B cell (primary cell): ENCODE data around the gene FKBP14. TPM values are rescaled to one million over a fixed set of nuclear protein-coding genes. Genes with fewer than 3 reads are reported as not detected.

ENCODE experiments used
- ATAC-seq: fragments of 200-7000 bp; cut with Tn5 transposase; one replicate; pipeline ENCODE4 v1.10.0; 2021; ENCODE audit warnings: low read depth, mild to moderate bottlenecking, moderate number of reproducible peaks, moderate library complexity
- CTCF ChIA-PET: fragments of 350-600 bp; sonication (Branson Sonifier 250); formaldehyde crosslinking; loops from one replicate; lab custom pipeline; 2021; ENCODE audit warnings: antibody characterized with exemption, inconsistent platforms; lab: Charles Lee
- POLR2A ChIA-PET: fragments of 350-600 bp; sonication (Branson Sonifier 250); formaldehyde crosslinking; loops from one replicate; lab custom pipeline; 2021; ENCODE audit warnings: antibody characterized with exemption; lab: Charles Lee
- DNase-seq: peaks from one replicate; pipeline ENCODE4 v3.0.0; 2013
- H2AFZ ChIP-seq: 2 replicates; pipeline ENCODE4 v1.6.1; 2012; ENCODE audit warnings: mild to moderate bottlenecking, low read depth, low read length; ENCODE audit not compliant: insufficient read depth, poor library complexity, severe bottlenecking
- H3K27ac ChIP-seq, 2 donors: 1 replicate in 1 of 2; 2 replicates in 1 of 2; pipeline ENCODE4 v1.5.1; 2012 to 2013; ENCODE audit warnings: low read length in 2 of 2, mild to moderate bottlenecking in 2 of 2, moderate library complexity in 1 of 2
- H3K27me3 ChIP-seq, 4 experiments: fragments of 200-600 bp in 1 of 4; sonication (generic) in 1 of 4; replicated peaks in 1 of 4; 1 replicate in 2 of 4; 2 replicates in 2 of 4; pipeline versions ENCODE4 v1.6.1 to v1.7.0; 2013 to 2016; ENCODE audit warnings: low read length in 3 of 4, mild to moderate bottlenecking in 2 of 4, mixed read lengths in 1 of 4, moderate library complexity in 1 of 4; ENCODE audit not compliant: insufficient read depth in 4 of 4, control insufficient read depth in 3 of 4; ENCODE audit errors: control extremely low read depth in 1 of 4
- H3K36me3 ChIP-seq, 2 experiments: replicated peaks in 1 of 2; 1 replicate in 1 of 2; 2 replicates in 1 of 2; pipeline versions ENCODE4 v1.6.1 to v1.7.1; 2013; ENCODE audit warnings: low read length in 1 of 2; ENCODE audit not compliant: insufficient read depth in 2 of 2, control insufficient read depth in 1 of 2; ENCODE audit errors: control extremely low read depth in 1 of 2, extremely low read depth in 1 of 2
- H3K4me1 ChIP-seq, 2 donors: fragments of 200-600 bp in 1 of 2; sonication (generic) in 1 of 2; 1 replicate in 1 of 2; 2 replicates in 1 of 2; pipeline versions ENCODE4 v1.5.1 to v1.6.1; 2013 to 2017; ENCODE audit warnings: low read length in 2 of 2; ENCODE audit not compliant: control insufficient read depth in 2 of 2, insufficient read depth in 2 of 2
- H3K4me2 ChIP-seq: replicated peaks from 2 replicates; pipeline ENCODE3; 2012; ENCODE audit warnings: mild to moderate bottlenecking, low read depth, low read length; ENCODE audit not compliant: poor library complexity, severe bottlenecking
- H3K4me3 ChIP-seq, 5 experiments: fragments of 200-600 bp in 1 of 5; sonication (generic) in 1 of 5; 1 replicate in 3 of 5; 2 replicates in 2 of 5; pipeline versions ENCODE4 v1.5.1 to v1.7.0; 2011 to 2016; ENCODE audit warnings: low read length in 4 of 5, mild to moderate bottlenecking in 4 of 5, low read depth in 2 of 5, control low read depth in 1 of 5, moderate library complexity in 1 of 5; ENCODE audit not compliant: insufficient read depth in 1 of 5; ENCODE audit errors: control extremely low read depth in 1 of 5, extremely low read depth in 1 of 5
- H3K79me2 ChIP-seq: fragments of 200-600 bp; sonication (generic); one replicate; pipeline ENCODE4 v1.6.0; 2016; ENCODE audit warnings: low read length; ENCODE audit not compliant: control insufficient read depth, insufficient read depth
- H3K9ac ChIP-seq: fragments of 200-600 bp; sonication (generic); 2 replicates; pipeline ENCODE4 v1.6.1; 2017; ENCODE audit warnings: mild to moderate bottlenecking, low read length, moderate library complexity
- H3K9me3 ChIP-seq, 3 donors: one replicate each; pipeline versions ENCODE4 v1.6.1 to v1.7.1; 2013; ENCODE audit warnings: low read length in 2 of 3; ENCODE audit not compliant: control insufficient read depth in 2 of 3, insufficient read depth in 1 of 3; ENCODE audit errors: control extremely low read depth in 1 of 3
- H4K20me1 ChIP-seq: 2 replicates; pipeline ENCODE4 v1.6.0; 2012; ENCODE audit warnings: mild to moderate bottlenecking, low read length; ENCODE audit not compliant: insufficient read depth, control insufficient read depth, poor library complexity, severe bottlenecking
- H3K27ac Mint-ChIP-seq: one replicate; pipeline ENCODE4 v1.8.0; 2021; ENCODE audit warnings: mixed read lengths
- H3K27me3 Mint-ChIP-seq: one replicate; pipeline ENCODE4 v1.8.0; 2021; ENCODE audit warnings: mixed read lengths
- H3K4me1 Mint-ChIP-seq: one replicate; pipeline ENCODE4 v1.8.0; 2021; ENCODE audit warnings: mixed read lengths
- H3K4me3 Mint-ChIP-seq: one replicate; pipeline ENCODE4 v1.8.0; 2021; ENCODE audit warnings: mixed read lengths
- H3K9me3 Mint-ChIP-seq: one replicate; pipeline ENCODE4 v1.8.0; 2022; ENCODE audit warnings: mixed read lengths; ENCODE audit not compliant: insufficient read depth
- CTCF ChIP-seq: fragments of 200-600 bp; IDR thresholded peaks from one replicate; pipeline ENCODE4 v1.8.0; 2022; ENCODE audit warnings: antibody characterized with exemption, mild to moderate bottlenecking
- EZH2 ChIP-seq: IDR thresholded peaks from 2 replicates; pipeline ENCODE4 v1.6.1; 2012; ENCODE audit warnings: borderline replicate concordance, low read depth, mild to moderate bottlenecking, moderate library complexity, low read length; ENCODE audit not compliant: insufficient read depth, poor library complexity, severe bottlenecking
- WGBS: methylation state at CpG from one replicate; pipeline ENCODE4 v1.1.5; 2013; ENCODE audit warnings: missing lambda C conversion rate; ENCODE audit not compliant: insufficient coverage; 5-methylcytosine and 5-hydroxymethylcytosine counted together
- intact Hi-C: fragments of 100-400 bp; cut with micrococcal nuclease; formaldehyde crosslinking; loops from one replicate; pipeline ENCODE4 v1.10.0; 2022
- polyA plus RNA-seq: library from polyadenylated mRNA; depleted of rRNA; stranded (reverse); fragments of >200 nt; gene quantifications from 2 replicates; pipeline ENCODE4 v1.2.3, GENCODE V29; 2012
- total RNA-seq, 2 donors: library from RNA; stranded (reverse); fragments of 120-200 nt in 1 of 2; gene quantifications; 1 replicate in 1 of 2; 2 replicates in 1 of 2; pipeline versions ENCODE4 v1.2.3 to v1.2.4, GENCODE V29; 2013 to 2022

Gene FKBP14
- total and polyA plus RNA-seq, 2 donors (not counting 1 experiment from before 2014, with no cell fraction given) = 2.8 to 4.2 TPM

GRCh38 chr7:30022991-30023390 lies 3.5 kb downstream of the FKBP14 start:
- Histone ChIP-seq H3K27ac (no peak overlapping the region), H3K36me3 (peaks cover 0 to 2% of the 10 kb centered on the region in 2 experiments), H3K4me1 (peaks cover 14 to 17% of the 10 kb centered on the region in 2 donors), H3K9ac (no peak overlapping the region), H3K27me3 (no peaks in the 10 kb centered on the region), H3K4me3 (no peak overlapping the region), H3K79me2 (peaks cover 6% of the 10 kb centered on the region), H2AFZ (no peak overlapping the region), H3K4me2 (no peak overlapping the region), H4K20me1 (no peaks in the 10 kb centered on the region), H3K9me3 (no peaks in the 10 kb centered on the region)
- ChIA-PET POLR2A (no interaction called here), CTCF (no interaction called here)
- H3K27ac Mint-ChIP-seq = no peak overlapping the region
- no peak for DNase-seq
- intact Hi-C loops = loop anchor here (10.0 kb wide), 1 partner anchor 452 kb away; the partner anchor contains the start of gene NOD1
- no peaks in the 10 kb centered on the region for H3K9me3 Mint-ChIP-seq
- H3K4me3 Mint-ChIP-seq = no peak overlapping the region
- no peaks in the 10 kb centered on the region for H3K27me3 Mint-ChIP-seq
- ATAC-seq = no peak
- peaks cover 38% of the 10 kb centered on the region for H3K4me1 Mint-ChIP-seq
- TF ChIP-seq EZH2 = no peak
- no peak for TF ChIP-seq CTCF

- WGBS = no CpG with 5 or more reads among the region's 1 CpG
Measured at GRCh38 chr7:30020535-30020934, 6.0 kb downstream of the FKBP14 start.

More at GRCh38 chr7:30020535-30020934, 6.0 kb downstream of the FKBP14 start:
- peak; percentile 12 for DNase-seq
- no peaks in the 10 kb centered on the region for H3K9me3 Mint-ChIP-seq
- H3K27ac ChIP-seq = peak overlapping the region in 1 of 2 donors; percentile 13
- H3K4me2 ChIP-seq = no peak overlapping the region
- no peak overlapping the region for H2AFZ ChIP-seq
- intact Hi-C loops = loop anchor here (10.0 kb wide), 1 partner anchor 454 kb away; the partner anchor contains the start of gene NOD1
- H3K36me3 ChIP-seq = peaks cover 0 to 5% of the 10 kb centered on the region in 2 experiments
- no peaks in the 10 kb centered on the region for H3K79me2 ChIP-seq
- no peak overlapping the region for H3K4me3 ChIP-seq
- no peak for TF ChIP-seq EZH2
- no peak for TF ChIP-seq CTCF
- H3K27me3 ChIP-seq = no peaks in the 10 kb centered on the region
- CTCF ChIA-PET = no interaction called here
- H3K27me3 Mint-ChIP-seq = no peaks in the 10 kb centered on the region
- peaks cover 25% of the 10 kb centered on the region for H3K4me1 Mint-ChIP-seq
- H3K4me1 ChIP-seq = peaks cover 6 to 11% of the 10 kb centered on the region in 2 donors
- no peak for ATAC-seq
- H3K27ac Mint-ChIP-seq = no peak overlapping the region
- no peaks in the 10 kb centered on the region for H3K9me3 ChIP-seq
- no peak overlapping the region for H3K4me3 Mint-ChIP-seq
- no peak overlapping the region for H3K9ac ChIP-seq
- no peaks in the 10 kb centered on the region for H4K20me1 ChIP-seq
- POLR2A ChIA-PET = no interaction called here
